Measurements from ENCODE around the gene SYNDIG1.

- TF ChIP-seq CTCF (IDR thresholded peaks at IDR 0.05; ENCODE audit: poor library complexity, severe bottlenecking) (no peak), EZH2 (IDR thresholded peaks at IDR 0.05; ENCODE audit: borderline replicate concordance, insufficient read depth, low read length, poor library complexity, severe bottlenecking) (no peak), RAD21 (conservative IDR thresholded peaks at IDR 0.05) (no peak), TAF1 (IDR thresholded peaks at IDR 0.05; ENCODE audit: low read depth) (no peak), SMC3 (conservative IDR thresholded peaks at IDR 0.05; ENCODE audit: poor library complexity) (no peak), POLR2AphosphoS5 (IDR thresholded peaks at IDR 0.05) (no peak)
These were observed 48.4 kb upstream of the SYNDIG1 start for GRCh38 chr20:24421071-24421470.
